SJSA1 (cell line): ENCODE results near the gene SERP2. TPM values are rescaled to one million over a fixed set of nuclear protein-coding genes. Genes with fewer than 3 reads are reported as not detected.

Experiments
- DNase-seq, 2 experiments: peaks; one replicate each; pipeline ENCODE4 v3.0.0-alpha.2; 2015 to 2020; ENCODE audit warnings: low spot score in 2 of 2, low read depth in 1 of 2
- H3K27ac ChIP-seq: fragments of 250-450 bp; sonication (Bioruptor Pico); 2 replicates; pipeline ENCODE4 v1.5.1; 2020; ENCODE audit warnings: mild to moderate bottlenecking, moderate library complexity
- H3K27me3 ChIP-seq: fragments of 250-450 bp; sonication (Bioruptor Pico); replicated peaks from 2 replicates; pipeline ENCODE4 v1.5.1; 2020; ENCODE audit warnings: mild to moderate bottlenecking, moderate library complexity
- H3K36me3 ChIP-seq: fragments of 250-450 bp; sonication (Bioruptor Pico); 2 replicates; pipeline ENCODE4 v1.5.1; 2020; ENCODE audit warnings: mild to moderate bottlenecking
- H3K4me1 ChIP-seq: fragments of 250-450 bp; sonication (Bioruptor Pico); replicated peaks from 2 replicates; pipeline ENCODE4 v1.6.1; 2021; ENCODE audit warnings: mild to moderate bottlenecking
- H3K4me3 ChIP-seq: fragments of 250-450 bp; sonication (Bioruptor Pico); 2 replicates; pipeline ENCODE4 v1.5.1; 2020; ENCODE audit warnings: mild to moderate bottlenecking
- H3K9me3 ChIP-seq: fragments of 250-450 bp; sonication (Bioruptor Pico); replicated peaks from 2 replicates; pipeline ENCODE4 v1.5.1; 2020; ENCODE audit warnings: mild to moderate bottlenecking
- total RNA-seq: library from RNA; depleted of rRNA; stranded (reverse); fragments of >200 nt; shearing (Covaris generic); gene quantifications from 2 replicates; pipeline ENCODE4 v1.2.3, GENCODE V29; 2014

SERP2 gene
- total RNA-seq, 1 experiment from 2014 or later = not detected

- DNase-seq = no peak
- Histone ChIP-seq H3K4me1 (no peaks in the 10 kb centered on the region), H3K9me3 (no peaks in the 10 kb centered on the region), H3K4me3 (no peak overlapping the region), H3K27ac (no peak overlapping the region), H3K36me3 (no peaks in the 10 kb centered on the region), H3K27me3 (no peaks in the 10 kb centered on the region)
Measured at GRCh38 chr13:44386913-44387556, 13.4 kb downstream of the SERP2 start.

DNA sequence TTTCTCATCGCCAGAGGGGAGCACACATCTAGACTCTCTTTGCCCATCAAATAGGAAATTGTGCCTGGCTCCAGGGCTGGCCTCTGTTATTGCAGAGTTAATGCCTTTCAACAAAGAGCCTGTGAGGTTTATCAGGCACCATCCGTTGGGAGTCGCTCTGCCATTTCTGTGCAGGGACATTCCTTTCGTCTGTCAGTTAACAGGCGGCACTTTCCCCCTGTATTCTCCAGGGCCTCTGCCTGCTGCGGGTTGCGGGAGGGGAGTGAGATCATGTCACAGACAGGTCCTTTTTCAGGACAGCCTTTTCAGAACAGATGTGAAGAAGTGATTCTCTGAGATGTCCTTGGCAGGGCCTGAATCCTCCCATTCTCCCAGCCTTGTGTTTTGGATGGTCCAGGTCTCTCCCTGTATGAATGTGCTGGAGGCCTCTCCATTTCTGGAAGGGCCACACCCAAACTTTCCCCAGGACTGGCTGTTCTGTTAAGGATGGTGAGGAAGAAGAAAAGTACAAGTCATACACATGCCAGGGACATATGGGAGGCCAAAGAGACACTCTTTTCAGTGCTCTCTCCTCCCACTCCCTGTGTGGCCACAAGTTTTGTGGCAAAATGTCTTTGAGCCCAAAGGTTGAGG lies 14.9 kb downstream of the SERP2 start:
- Histone ChIP-seq H3K9me3 (no peaks in the 10 kb centered on the region), H3K4me1 (no peaks in the 10 kb centered on the region), H3K27ac (no peak overlapping the region), H3K36me3 (no peaks in the 10 kb centered on the region), H3K4me3 (no peak overlapping the region), H3K27me3 (no peaks in the 10 kb centered on the region)
- DNase-seq = no peak

GRCh38 chr13:44389060-44389666 lies 15.5 kb downstream of the SERP2 start:
- Histone ChIP-seq H3K36me3 (no peaks in the 10 kb centered on the region), H3K4me1 (no peaks in the 10 kb centered on the region), H3K9me3 (no peaks in the 10 kb centered on the region), H3K27me3 (no peaks in the 10 kb centered on the region), H3K4me3 (no peak overlapping the region), H3K27ac (no peak overlapping the region)
- DNase-seq = no peak

GRCh38 chr13:44389876-44390275 lies 16.3 kb downstream of the SERP2 start:
- no peaks in the 10 kb centered on the region for H3K36me3 ChIP-seq
- H3K4me1 ChIP-seq = no peaks in the 10 kb centered on the region
- DNase-seq = no peak
- H3K4me3 ChIP-seq = no peak overlapping the region
- no peaks in the 10 kb centered on the region for H3K27me3 ChIP-seq
- no peak overlapping the region for H3K27ac ChIP-seq
- H3K9me3 ChIP-seq = no peaks in the 10 kb centered on the region

GRCh38 chr13:44393391-44393790 lies 19.8 kb downstream of the SERP2 start:
- Histone ChIP-seq H3K27ac (no peak overlapping the region), H3K36me3 (no peaks in the 10 kb centered on the region), H3K4me3 (no peak overlapping the region), H3K27me3 (no peaks in the 10 kb centered on the region), H3K9me3 (no peaks in the 10 kb centered on the region), H3K4me1 (no peaks in the 10 kb centered on the region)
- DNase-seq = no peak

GRCh38 chr13:44394658-44395057 lies 21.0 kb downstream of the SERP2 start:
- H3K27ac ChIP-seq = no peak overlapping the region
- no peaks in the 10 kb centered on the region for H3K9me3 ChIP-seq
- DNase-seq = no peak
- H3K36me3 ChIP-seq = no peaks in the 10 kb centered on the region
- no peaks in the 10 kb centered on the region for H3K27me3 ChIP-seq
- H3K4me3 ChIP-seq = no peak overlapping the region
- no peaks in the 10 kb centered on the region for H3K4me1 ChIP-seq

GRCh38 chr13:44395976-44396694 lies 22.5 kb downstream of the SERP2 start:
- Histone ChIP-seq H3K4me1 (no peaks in the 10 kb centered on the region), H3K9me3 (no peaks in the 10 kb centered on the region), H3K27ac (no peak overlapping the region), H3K36me3 (no peaks in the 10 kb centered on the region), H3K27me3 (no peaks in the 10 kb centered on the region), H3K4me3 (no peak overlapping the region)
- DNase-seq = no peak

DNA sequence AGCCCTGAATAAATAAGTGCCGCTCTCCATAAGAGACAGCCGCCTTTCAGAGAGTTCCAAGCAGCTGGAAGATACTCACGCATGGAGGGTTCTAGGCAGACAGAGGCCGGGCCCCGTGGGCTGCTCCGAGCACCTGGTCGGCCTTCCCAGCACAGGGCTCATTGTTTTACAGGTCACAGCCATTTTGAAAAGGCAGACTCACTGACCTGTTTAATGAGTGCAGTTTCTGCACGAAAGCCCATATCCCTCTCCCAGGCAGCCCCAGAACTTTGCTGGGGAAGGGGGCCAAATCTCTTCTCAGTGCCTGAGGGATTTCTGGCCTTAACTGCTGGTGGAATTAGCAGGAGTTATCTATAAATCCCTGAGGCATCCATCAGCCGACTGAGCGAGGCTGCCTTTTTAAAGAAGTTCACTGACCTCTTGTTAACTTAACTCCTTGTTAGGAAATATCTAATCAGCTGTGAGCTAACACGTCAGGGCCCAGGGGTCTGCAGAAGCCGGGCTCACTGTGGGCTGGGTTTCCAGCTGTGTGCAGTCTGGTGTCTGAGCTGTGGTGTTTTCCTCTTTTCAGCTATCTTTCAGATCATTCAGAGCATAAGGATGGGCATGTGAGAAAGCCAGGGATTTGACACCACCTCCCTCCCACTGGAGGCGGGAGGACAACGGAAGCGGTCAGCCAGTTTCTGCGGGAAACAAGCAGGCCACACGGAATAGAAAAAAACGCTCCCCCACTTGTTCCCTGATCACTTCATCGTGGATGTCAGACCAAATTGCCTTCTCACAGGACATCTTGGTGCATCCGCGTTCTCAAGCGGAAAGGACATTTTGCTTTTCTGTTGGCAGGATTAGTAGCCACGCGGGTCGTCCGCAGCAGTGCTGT lies 23.3 kb downstream of the SERP2 start:
- DNase-seq = no peak
- Histone ChIP-seq H3K27ac (no peak overlapping the region), H3K4me3 (no peak overlapping the region), H3K9me3 (no peaks in the 10 kb centered on the region), H3K36me3 (no peaks in the 10 kb centered on the region), H3K4me1 (no peaks in the 10 kb centered on the region), H3K27me3 (no peaks in the 10 kb centered on the region)

DNA sequence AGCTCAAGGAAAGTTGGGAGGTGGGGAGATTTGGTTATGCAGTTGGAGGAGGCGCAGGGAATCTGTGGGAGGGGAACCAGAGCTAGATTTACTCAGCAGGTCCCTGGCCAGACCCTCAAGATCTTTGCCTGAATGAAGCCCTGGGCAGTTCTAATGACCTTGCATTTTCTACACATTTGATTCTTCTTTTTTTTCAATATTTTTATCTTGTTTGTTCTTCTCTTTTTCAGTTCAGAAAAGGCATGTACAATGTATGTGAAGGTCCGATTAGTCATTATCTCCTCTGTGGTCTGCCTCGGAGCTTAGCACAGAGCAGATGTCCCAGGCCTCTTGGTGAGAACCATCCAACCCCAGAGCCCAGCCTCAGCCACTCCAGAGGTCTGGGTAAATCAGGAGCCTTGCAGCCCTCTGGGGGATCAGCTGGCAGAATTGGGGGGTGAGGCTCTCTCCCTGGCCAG lies 24.2 kb downstream of the SERP2 start:
- Histone ChIP-seq H3K9me3 (no peaks in the 10 kb centered on the region), H3K27ac (no peak overlapping the region), H3K36me3 (no peaks in the 10 kb centered on the region), H3K4me1 (no peaks in the 10 kb centered on the region), H3K27me3 (no peaks in the 10 kb centered on the region), H3K4me3 (no peak overlapping the region)
- DNase-seq = no peak

- H3K36me3 ChIP-seq = no peaks in the 10 kb centered on the region
- no peak overlapping the region for H3K4me3 ChIP-seq
- no peaks in the 10 kb centered on the region for H3K27me3 ChIP-seq
- H3K27ac ChIP-seq = no peak overlapping the region
- no peaks in the 10 kb centered on the region; the same call in 1 of the 2 replicates for H3K4me1 ChIP-seq
- no peaks in the 10 kb centered on the region for H3K9me3 ChIP-seq
- no peak for DNase-seq
Measured at GRCh38 chr13:44398606-44399005, 25.0 kb downstream of the SERP2 start.

GRCh38 chr13:44399074-44399473 lies 25.4 kb downstream of the SERP2 start:
- no peak for DNase-seq
- peaks cover 4% of the 10 kb centered on the region for H3K4me1 ChIP-seq
- H3K27me3 ChIP-seq = no peaks in the 10 kb centered on the region
- H3K36me3 ChIP-seq = no peaks in the 10 kb centered on the region
- H3K27ac ChIP-seq = no peak overlapping the region
- no peak overlapping the region for H3K4me3 ChIP-seq
- H3K9me3 ChIP-seq = no peaks in the 10 kb centered on the region

- Histone ChIP-seq H3K27ac (no peak overlapping the region), H3K4me3 (no peak overlapping the region), H3K36me3 (no peaks in the 10 kb centered on the region), H3K27me3 (no peaks in the 10 kb centered on the region), H3K9me3 (no peaks in the 10 kb centered on the region), H3K4me1 (peaks cover 11% of the 10 kb centered on the region)
- DNase-seq = no peak
Measured at GRCh38 chr13:44400736-44401135, 27.1 kb downstream of the SERP2 start.

GRCh38 chr13:44401577-44401976 lies 28.0 kb downstream of the SERP2 start:
- no peaks in the 10 kb centered on the region for H3K9me3 ChIP-seq
- H3K4me3 ChIP-seq = no peak overlapping the region
- no peaks in the 10 kb centered on the region for H3K27me3 ChIP-seq
- peaks cover 11% of the 10 kb centered on the region for H3K4me1 ChIP-seq
- no peaks in the 10 kb centered on the region for H3K36me3 ChIP-seq
- no peak overlapping the region for H3K27ac ChIP-seq
- DNase-seq = no peak
